Measurements from ENCODE around the gene AKT1.

- TF ChIP-seq POLR2A (IDR thresholded peaks at IDR 0.05) (no peak), CTCF (IDR thresholded peaks at IDR 0.05) (no peak), POLR2AphosphoS5 (IDR thresholded peaks at IDR 0.05) (no peak)
These were observed 47.5 kb upstream of the AKT1 start for GRCh38 chr14:104843006-104843405.
